HG03558 (cell line): ENCODE data around the gene ASB16.

Experiments used
- ATAC-seq: cut with Tn5 transposase; IDR thresholded peaks from one replicate; pipeline ENCODE4 v1.9.1; 2021; ENCODE audit warnings: moderate number of reproducible peaks; ENCODE audit not compliant: unreplicated experiment; ENCODE audit errors: extremely low read depth

The ASB16 gene

GRCh38 chr17:44205962-44206824 is 35.7 kb downstream of the ASB16 start:
- ATAC-seq = no peak

- no peak for ATAC-seq
Observed at GRCh38 chr17:44206825-44207155, 36.3 kb downstream of the ASB16 start.

- ATAC-seq = no peak
Observed at GRCh38 chr17:44207319-44207718, 36.8 kb downstream of the ASB16 start.

DNA sequence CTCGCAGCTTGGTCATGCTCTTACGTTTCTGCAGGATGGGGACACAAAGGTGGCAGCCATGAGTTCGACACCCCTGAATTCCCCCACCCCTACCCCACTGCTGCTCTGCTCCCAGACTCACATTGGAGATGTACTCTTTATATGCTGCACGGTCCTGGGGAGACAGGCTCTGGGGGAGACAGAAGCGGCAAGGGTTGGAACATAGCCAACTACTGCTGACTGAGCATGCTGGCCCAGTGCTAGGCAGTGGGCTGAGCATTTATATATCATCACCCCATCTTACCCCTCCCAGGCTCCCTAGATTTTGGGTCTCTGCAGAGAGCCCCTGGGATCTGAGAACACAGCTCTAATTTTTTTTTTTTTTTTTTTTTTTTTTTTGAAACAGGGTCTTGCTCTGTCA is 37.2 kb downstream of the ASB16 start:
- ATAC-seq = no peak

GRCh38 chr17:44209786-44210341 is 39.4 kb downstream of the ASB16 start:
- ATAC-seq = no peak

GRCh38 chr17:44210342-44211192 is 40.1 kb downstream of the ASB16 start:
- ATAC-seq = no peak

- no peak for ATAC-seq
Observed at GRCh38 chr17:44211281-44212265, 41.1 kb downstream of the ASB16 start.

- no peak for ATAC-seq
Observed at GRCh38 chr17:44212507-44213402, 42.3 kb downstream of the ASB16 start.

DNA sequence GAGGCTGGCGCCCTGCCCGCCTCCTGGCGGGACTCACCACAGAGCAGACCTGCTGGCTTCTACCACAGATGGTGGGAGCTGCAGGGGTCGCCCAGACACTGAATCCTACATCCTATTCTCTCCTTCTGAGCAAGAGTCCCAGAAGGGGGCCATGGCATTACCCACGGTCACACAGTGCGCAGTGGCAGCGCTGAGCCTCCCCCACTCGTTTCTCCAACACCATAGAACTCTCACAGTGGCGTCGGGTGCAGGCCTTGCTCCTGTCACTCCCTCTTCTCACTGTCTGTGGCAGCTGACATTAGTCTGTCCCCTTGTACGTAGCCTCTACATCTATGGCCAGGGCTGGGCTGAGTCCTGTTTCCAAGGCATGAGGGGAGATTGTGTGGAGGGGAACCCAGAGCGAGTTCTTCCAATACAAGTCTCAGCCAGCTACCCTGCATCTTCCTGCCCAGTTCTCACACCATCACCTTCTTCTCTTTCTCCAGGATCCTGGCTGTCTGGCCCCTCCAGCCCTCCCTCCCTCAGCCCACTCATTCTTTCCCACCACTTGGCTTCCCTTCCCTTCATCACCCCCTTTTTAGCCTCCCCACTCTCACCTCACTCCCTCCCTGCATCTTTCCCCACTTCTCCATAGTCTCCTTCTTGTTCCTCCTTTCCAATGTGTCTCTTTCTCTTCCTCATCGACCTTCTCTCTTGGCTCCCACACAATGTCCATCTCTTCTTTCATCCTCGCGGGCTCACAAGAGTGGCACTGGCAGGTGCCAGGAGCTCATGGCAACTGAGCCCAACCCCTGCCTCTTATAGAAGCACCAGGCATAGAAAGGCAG is 43.1 kb downstream of the ASB16 start:
- no peak for ATAC-seq

DNA sequence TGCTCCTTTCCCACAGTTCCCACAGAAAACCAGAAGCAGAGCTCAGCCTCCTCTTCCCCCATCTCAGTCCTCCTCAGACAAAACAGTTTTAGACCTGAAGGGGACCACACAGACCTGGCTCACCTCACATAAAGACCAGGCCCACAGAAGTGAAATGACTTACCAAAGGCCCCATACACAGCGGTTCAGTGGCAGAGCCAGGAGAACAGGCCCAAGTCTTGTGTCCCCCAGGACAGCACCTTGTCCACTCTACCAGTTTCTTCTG is 43.7 kb downstream of the ASB16 start:
- no peak for ATAC-seq

DNA sequence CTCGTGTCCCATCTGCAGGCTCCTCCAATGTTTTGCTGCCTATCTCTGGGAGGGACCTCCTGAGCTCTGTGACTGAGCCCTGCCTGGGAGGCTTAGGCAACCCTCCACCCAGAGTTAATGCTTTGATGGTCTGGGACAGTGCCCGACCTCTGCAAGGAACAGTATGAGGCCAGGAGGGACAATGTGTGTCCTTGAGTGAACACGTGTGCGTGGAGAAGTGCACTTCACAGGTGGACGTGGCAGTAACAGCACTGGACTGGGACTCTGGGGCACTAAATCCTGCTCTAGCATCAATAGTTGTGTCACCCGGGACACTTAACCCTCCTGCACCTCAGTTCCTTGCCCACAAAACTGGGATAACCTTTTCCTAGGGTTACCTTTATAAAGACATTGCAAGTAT is 44.4 kb downstream of the ASB16 start:
- ATAC-seq = no peak

DNA sequence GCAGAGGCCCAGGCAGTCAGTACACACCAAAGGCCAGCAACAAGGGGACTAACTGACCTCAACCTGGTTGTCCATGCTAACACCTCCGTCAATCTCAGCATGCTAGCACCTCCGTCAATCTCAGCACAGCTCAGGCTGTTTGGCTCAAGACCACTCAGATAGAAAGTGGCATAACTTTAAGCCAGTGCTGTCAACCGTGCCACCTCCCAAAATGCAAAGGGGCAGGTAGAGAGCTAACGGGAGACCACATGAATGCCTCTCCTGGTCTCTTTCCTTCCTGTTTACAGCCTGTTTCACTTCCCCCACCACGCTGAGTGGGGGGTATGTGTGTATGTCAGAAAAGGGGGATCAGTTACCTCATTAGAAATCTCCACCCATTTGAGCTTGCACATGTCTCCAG is 45.7 kb downstream of the ASB16 start:
- ATAC-seq = no peak

DNA sequence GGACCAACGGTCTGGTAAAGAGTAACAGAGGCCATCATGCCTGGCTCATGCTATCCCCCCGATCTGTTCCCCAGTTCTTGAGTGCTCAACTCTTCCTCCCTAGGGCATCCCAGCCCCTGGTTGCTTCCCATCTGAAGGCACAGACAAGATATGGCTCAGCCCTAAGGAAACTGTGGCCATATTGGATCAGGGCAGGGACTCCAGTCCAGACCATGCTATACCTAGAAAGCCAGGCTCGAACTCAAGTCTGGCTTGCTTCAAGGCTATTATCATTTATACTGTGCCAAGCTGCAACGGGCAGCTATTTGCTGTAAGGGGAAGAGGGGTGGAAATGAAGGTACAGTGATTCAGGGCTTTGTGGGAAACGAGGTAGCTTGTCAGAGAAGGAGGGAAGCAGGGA is 46.2 kb downstream of the ASB16 start:
- ATAC-seq = no peak

DNA sequence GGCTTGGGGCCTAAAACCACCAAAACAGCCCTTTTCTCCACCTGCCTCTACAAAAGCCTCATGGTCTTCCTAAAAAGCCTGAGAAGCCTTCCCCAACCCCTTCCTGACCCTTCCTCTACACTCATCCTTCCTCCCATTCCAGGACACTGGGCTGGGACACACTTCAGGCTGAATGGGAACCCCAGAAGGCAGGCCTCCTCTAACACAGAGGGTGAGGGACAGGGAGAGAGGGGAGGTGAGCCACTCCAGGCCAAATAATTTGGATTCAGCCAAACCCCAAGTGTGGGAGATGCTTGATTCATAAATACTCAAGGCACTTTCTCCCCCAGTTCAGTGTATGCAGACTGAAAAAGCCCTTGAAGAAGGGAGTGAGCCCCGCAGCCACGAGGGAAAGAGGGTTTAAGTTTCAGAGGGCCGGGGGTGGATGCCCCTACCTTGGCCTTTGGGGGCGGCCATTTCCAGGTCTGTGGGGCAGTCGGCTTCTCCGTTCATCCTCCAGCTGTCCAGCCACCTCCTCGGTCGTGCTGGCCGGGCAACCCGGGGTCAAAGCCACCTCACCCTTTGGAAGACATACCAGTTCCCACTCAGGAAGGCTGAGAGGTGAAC is 47.3 kb downstream of the ASB16 start:
- ATAC-seq = no peak

GRCh38 chr17:44218344-44219107 is 48.0 kb downstream of the ASB16 start:
- no peak for ATAC-seq

GRCh38 chr17:44219108-44219615 is 48.7 kb downstream of the ASB16 start:
- no peak for ATAC-seq

DNA sequence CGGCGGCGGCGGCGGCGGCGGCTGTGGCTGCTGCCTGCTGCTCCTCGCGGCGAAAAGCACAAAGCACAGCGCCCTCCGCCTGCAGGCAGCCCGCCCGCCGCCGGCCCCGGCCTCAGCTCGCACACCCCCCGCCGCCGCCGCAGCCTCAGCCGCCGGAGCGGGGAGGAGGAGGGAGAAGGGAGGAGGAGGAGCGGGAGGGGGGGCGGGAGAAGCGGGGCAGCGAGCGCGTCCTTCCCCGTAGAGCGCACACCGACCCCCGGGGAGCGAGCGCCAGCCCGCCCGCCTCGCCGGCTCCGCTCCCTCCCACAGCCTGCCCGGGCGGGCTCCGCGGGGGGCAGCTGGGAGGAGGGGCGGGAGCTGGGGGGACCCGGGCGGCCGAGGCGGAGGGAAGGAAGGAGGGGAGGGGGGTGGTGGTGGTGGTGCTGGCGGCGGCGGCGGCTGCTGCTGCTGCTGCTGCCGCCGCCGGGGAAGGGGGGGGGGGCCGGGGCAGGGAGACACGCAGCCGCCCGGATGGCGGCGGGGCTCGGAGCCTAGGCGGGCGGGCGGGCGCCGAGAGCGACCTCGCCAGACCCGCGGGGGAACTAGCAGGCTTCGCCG is 49.2 kb downstream of the ASB16 start, which contains the start of gene UBTF:
Gene UBTF, minus strand, starts transcription at position 60 of the 597 bp plus-strand sequence. CDS start 1,446 bp downstream, outside the sequence.
- ATAC-seq = no peak
